RWPE1 (cell line): ENCODE measurements around the gene UCKL1.

ENCODE experiments used
- CTCF ChIA-PET: fragments of 350-600 bp; sonication (Branson Sonifier 250); formaldehyde crosslinking; extraction: SDS; loops from one replicate; lab custom pipeline; 2021; lab: Yijun Ruan, JAX
- POLR2A ChIA-PET: fragments of 400-600 bp; formaldehyde crosslinking; extraction: SDS; loops from one replicate; lab custom pipeline; 2020; ENCODE audit warnings: antibody characterized with exemption; ENCODE audit not compliant: low non-redundant PET; lab: Yijun Ruan, JAX
- DNase-seq: peaks from one replicate; pipeline ENCODE4 v3.0.0; 2012; ENCODE audit warnings: low spot score
- H3K27ac ChIP-seq: fragments of 450-650 bp; 2 replicates; pipeline ENCODE4 v1.5.1; 2017
- TF ChIP-seq, protein P1 (sequence below): fragments of 450-650 bp; conservative IDR thresholded peaks from 2 replicates; pipeline ENCODE4 v1.5.1; 2017; ENCODE audit warnings: low read depth, mild to moderate bottlenecking

UCKL1 gene

GRCh38 chr20:63968136-63968927 is 12.1 kb upstream of the UCKL1 start:
- DNase-seq: no peak
- H3K27ac ChIP-seq: peak overlapping the region; percentile 66
- ChIA-PET CTCF (interaction anchor here (0.6 kb wide), 1 partner anchor 70 kb away, joined by 3 read pairs; no protein-coding TSS in a partner anchor), POLR2A (interaction anchor here (0.7 kb wide), 1 partner anchor 12 kb away, joined by 3 read pairs; the partner anchor contains the start of gene UCKL1)
- TF ChIP-seq, protein P1, sequence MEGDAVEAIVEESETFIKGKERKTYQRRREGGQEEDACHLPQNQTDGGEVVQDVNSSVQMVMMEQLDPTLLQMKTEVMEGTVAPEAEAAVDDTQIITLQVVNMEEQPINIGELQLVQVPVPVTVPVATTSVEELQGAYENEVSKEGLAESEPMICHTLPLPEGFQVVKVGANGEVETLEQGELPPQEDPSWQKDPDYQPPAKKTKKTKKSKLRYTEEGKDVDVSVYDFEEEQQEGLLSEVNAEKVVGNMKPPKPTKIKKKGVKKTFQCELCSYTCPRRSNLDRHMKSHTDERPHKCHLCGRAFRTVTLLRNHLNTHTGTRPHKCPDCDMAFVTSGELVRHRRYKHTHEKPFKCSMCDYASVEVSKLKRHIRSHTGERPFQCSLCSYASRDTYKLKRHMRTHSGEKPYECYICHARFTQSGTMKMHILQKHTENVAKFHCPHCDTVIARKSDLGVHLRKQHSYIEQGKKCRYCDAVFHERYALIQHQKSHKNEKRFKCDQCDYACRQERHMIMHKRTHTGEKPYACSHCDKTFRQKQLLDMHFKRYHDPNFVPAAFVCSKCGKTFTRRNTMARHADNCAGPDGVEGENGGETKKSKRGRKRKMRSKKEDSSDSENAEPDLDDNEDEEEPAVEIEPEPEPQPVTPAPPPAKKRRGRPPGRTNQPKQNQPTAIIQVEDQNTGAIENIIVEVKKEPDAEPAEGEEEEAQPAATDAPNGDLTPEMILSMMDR: no peak

- no peak for DNase-seq
- peak overlapping the region; percentile 66; the same call in 1 of the 2 replicates for H3K27ac ChIP-seq
- ChIA-PET CTCF (no interaction called here), POLR2A (no interaction called here)
- TF ChIP-seq, protein P1: no peak
Observed at GRCh38 chr20:63967330-63968135, 11.3 kb upstream of the UCKL1 start.

- POLR2A ChIA-PET: no interaction called here
- DNase-seq: no peak
- CTCF ChIA-PET: no interaction called here
- TF ChIP-seq, protein P1: no peak
- H3K27ac ChIP-seq: peak overlapping the region; percentile 3; the same call in 1 of the 2 replicates
Observed at GRCh38 chr20:63966944-63967322, 10.7 kb upstream of the UCKL1 start.

DNA sequence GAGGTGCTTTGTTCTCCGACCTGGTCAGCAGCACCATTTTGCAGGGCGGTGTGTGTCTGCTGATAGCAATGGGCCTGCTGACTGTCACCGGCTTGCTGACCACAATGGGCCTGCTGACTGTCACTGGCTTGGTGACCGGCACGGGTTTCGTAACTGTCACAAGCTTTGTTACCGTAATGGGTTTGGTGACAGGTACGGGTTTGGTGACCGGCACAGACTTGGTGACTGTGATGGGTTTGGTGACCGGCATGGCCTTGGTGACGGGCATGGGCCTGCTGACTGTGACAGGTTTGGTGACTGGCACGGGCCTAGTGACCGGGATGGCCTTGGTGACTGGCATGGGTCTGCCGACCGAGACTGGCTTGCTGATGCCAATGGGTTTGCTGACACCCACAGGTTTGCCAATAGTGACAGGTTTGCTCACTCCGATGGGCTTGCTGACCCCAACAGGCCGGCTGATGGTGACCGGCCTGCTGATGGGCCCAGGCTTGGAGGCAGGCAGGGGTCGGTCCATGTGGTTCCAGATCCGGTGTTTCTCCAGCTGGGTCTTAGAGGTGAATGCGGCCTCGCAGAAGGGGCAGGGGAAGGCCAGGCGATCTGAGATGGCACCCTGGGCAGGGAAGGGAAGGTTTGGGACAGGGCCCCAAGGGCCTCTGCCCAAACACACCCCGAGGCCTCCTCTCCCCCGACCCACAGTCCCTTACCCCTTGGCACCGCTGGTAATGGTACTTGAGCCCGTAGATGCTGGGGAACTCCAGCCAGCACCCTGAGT is 10.1 kb upstream of the UCKL1 start:
- ChIA-PET CTCF (interaction anchor here (0.6 kb wide), 1 partner anchor 408 kb away, joined by 3 read pairs; no protein-coding TSS in a partner anchor), POLR2A (no interaction called here)
- DNase-seq: no peak
- TF ChIP-seq, protein P1: no peak
- H3K27ac ChIP-seq: peak overlapping the region; percentile 3; the same call in 1 of the 2 replicates

GRCh38 chr20:63964412-63964811 is 8.2 kb upstream of the UCKL1 start:
- ChIA-PET CTCF (interaction anchor here (1.1 to 1.2 kb wide), 2 partner anchors 9 to 10 kb away, joined by 3 to 7 read pairs; no protein-coding TSS in a partner anchor), POLR2A (no interaction called here)
- TF ChIP-seq, protein P1: no peak
- DNase-seq: no peak
- peak overlapping the region; percentile 12; the same call in 1 of the 2 replicates for H3K27ac ChIP-seq
